Measurements from ENCODE around the gene CENPO. TPM values are rescaled to one million over a fixed set of nuclear protein-coding genes. Genes with fewer than 3 reads are reported as not detected.

Gene CENPO
- total and polyA plus RNA-seq, 2 of the 4 experiments (the other 2 are of a cell fraction), result 20.1 to 27.2 TPM

DNA sequence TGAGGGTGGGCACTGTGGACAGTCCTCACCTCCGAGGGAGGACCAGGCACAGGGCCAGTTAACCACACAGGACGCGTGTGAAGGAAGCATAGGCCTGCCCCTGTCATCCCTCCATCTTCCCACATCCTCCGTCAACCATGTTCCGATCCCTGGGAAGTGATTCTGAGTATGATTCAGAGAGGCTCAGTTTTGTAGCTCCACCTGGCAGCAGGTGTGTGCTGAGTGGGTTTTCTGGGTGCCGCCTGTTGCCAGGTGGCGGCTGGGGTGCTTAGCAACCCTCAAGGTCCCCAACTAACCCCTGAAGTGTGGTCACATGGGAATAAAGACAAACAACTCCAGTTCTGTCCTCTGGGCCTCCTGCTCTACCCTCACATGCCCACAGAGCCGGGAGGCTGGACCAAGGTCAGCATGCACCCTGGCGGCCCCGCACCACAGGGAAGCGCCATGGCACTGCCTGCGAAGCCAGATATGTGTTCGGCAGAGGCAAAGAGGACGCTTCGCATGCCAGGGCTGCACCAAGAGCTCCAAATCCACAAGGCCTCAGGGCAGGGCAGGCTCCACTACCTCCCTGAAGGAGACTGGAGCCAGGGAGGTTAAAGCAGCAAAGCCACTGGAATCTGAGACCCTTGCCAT is 66.9 kb downstream of the CENPO start:
- in situ Hi-C loops (cut with MboI; ENCODE audit: low sequenced_read_pairs), result no loop called here
- Histone ChIP-seq H3K4ac (ENCODE audit: low read depth, low read length) (no peak overlapping the region), H4K5ac (ENCODE audit: low read depth, low read length) (no peak overlapping the region), H3K36me3 (ENCODE audit: control insufficient read depth, insufficient read depth, low read length) (no peaks in the 10 kb centered on the region; the same call in 1 of the 2 replicates), H2BK20ac (ENCODE audit: low read depth, low read length) (no peak overlapping the region), H3K27me3 (ENCODE audit: control insufficient read depth, insufficient read depth, low read length) (no peaks in the 10 kb centered on the region), H3K4me3 (ENCODE audit: insufficient read depth, low read depth, low read length) (no peak overlapping the region), H2AFZ (replicated peaks; ENCODE audit: low read length, poor library complexity) (no peak overlapping the region), H3K9me1 (ENCODE audit: insufficient read depth, low read length) (peaks cover 20% of the 10 kb centered on the region), H3K9ac (ENCODE audit: low read depth, low read length) (no peak overlapping the region), H3K27ac (ENCODE audit: insufficient read depth, low read length) (no peak overlapping the region), H2AK5ac (ENCODE audit: low read depth, low read length) (no peak overlapping the region), H3K56ac (ENCODE audit: extremely low read depth, insufficient read depth, low read length) (no peak overlapping the region), H3K23ac (ENCODE audit: low read depth, low read length) (no peak overlapping the region), H3K9me3 (ENCODE audit: control insufficient read depth, insufficient read depth, low read length) (no peaks in the 10 kb centered on the region), H2AK9ac (replicated peaks; ENCODE audit: low read depth, low read length, poor library complexity) (no peak overlapping the region), H3K4me2 (ENCODE audit: low read depth, low read length) (no peak overlapping the region), H3K4me1 (ENCODE audit: control insufficient read depth, insufficient read depth, low read length) (peaks cover 21% of the 10 kb centered on the region), H3K18ac (ENCODE audit: low read depth, low read length) (no peak overlapping the region), H4K91ac (ENCODE audit: insufficient read depth, low read depth, low read length) (no peak overlapping the region), H2BK15ac (ENCODE audit: low read depth, low read length) (no peak overlapping the region), H4K8ac (ENCODE audit: low read depth in 2 of 2, low read length in 2 of 2) (no peak overlapping the region), H2BK120ac (ENCODE audit: low read depth, low read length) (no peak overlapping the region), H2BK5ac (ENCODE audit: low read depth, low read length, poor library complexity, severe bottlenecking) (no peak overlapping the region), H3K14ac (replicated peaks; ENCODE audit: low read depth, low read length) (no peak overlapping the region), H4K20me1 (ENCODE audit: insufficient read depth, low read length) (0 out of 2 replicates have a peak, but pooled peaks cover 3% of the 10 kb centered on the region), H3K79me1 (ENCODE audit: low read depth in 1 of 2, low read length in 2 of 2) (peaks cover 2 to 20% of the 10 kb centered on the region in 2 experiments; a peak in 3 of 4 replicates)
- no peak for DNase-seq
- TF ChIP-seq RFX5 (IDR thresholded peaks at IDR 0.05; ENCODE audit: low read depth, low read length), result no peak
- no peak for TF ChIP-seq POLR2A (IDR thresholded peaks at IDR 0.05; ENCODE audit: low read depth, low read length)
- TF ChIP-seq, protein P1, sequence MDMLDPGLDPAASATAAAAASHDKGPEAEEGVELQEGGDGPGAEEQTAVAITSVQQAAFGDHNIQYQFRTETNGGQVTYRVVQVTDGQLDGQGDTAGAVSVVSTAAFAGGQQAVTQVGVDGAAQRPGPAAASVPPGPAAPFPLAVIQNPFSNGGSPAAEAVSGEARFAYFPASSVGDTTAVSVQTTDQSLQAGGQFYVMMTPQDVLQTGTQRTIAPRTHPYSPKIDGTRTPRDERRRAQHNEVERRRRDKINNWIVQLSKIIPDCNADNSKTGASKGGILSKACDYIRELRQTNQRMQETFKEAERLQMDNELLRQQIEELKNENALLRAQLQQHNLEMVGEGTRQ (IDR thresholded peaks at IDR 0.05; ENCODE audit: low read depth, low read length), result no peak
- TF ChIP-seq NFE2L2 (IDR thresholded peaks at IDR 0.05; ENCODE audit: low read depth, low read length), result no peak
- TF ChIP-seq RCOR1 (IDR thresholded peaks at IDR 0.05; ENCODE audit: insufficient replicate concordance, low read length), result no peak
- TF ChIP-seq, protein P2, sequence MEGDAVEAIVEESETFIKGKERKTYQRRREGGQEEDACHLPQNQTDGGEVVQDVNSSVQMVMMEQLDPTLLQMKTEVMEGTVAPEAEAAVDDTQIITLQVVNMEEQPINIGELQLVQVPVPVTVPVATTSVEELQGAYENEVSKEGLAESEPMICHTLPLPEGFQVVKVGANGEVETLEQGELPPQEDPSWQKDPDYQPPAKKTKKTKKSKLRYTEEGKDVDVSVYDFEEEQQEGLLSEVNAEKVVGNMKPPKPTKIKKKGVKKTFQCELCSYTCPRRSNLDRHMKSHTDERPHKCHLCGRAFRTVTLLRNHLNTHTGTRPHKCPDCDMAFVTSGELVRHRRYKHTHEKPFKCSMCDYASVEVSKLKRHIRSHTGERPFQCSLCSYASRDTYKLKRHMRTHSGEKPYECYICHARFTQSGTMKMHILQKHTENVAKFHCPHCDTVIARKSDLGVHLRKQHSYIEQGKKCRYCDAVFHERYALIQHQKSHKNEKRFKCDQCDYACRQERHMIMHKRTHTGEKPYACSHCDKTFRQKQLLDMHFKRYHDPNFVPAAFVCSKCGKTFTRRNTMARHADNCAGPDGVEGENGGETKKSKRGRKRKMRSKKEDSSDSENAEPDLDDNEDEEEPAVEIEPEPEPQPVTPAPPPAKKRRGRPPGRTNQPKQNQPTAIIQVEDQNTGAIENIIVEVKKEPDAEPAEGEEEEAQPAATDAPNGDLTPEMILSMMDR (conservative IDR thresholded peaks at IDR 0.05; ENCODE audit: low read depth, low read length), result no peak
- no peak for TF ChIP-seq CEBPB (IDR thresholded peaks at IDR 0.05; ENCODE audit: low read depth, low read length)
- TF ChIP-seq SMC3 (IDR thresholded peaks at IDR 0.05; ENCODE audit: low read depth, low read length), result no peak
- ChIA-PET POLR2A (ENCODE audit: unreplicated experiment) (no interaction called here), CTCF (no interaction called here)
- no peak for ATAC-seq (ENCODE audit: low read depth)
- dilution Hi-C loops (cut with HindIII; ENCODE audit: low sequenced_read_pairs, unreplicated experiment), result no loop called here
- no TSS peak for BruUV-seq (replicated peaks)
- intact Hi-C loops (cut with micrococcal nuclease), result loop anchor here (10.0 kb wide), 1 partner anchor 335 kb away; no protein-coding TSS in a partner anchor
- 96% methylated on average over 8 of the region's 15 CpGs; no CpG with 5 or more reads in 1 of the 2 experiments for WGBS, 2 experiments (ENCODE audit: extremely low coverage in 2 of 2, insufficient read length in 1 of 2)
